GM18511 (cell line): Measurements from ENCODE around the gene CCDC66.
"Not testable (repeated sequence)": the region's sequence is repeated elsewhere in the genome, so short reads cannot be mapped to it uniquely, and the experiment has no call there.

Experiments used
- ATAC-seq: cut with Tn5 transposase; IDR thresholded peaks from one replicate; pipeline ENCODE4 v1.9.1; 2021; ENCODE audit warnings: mild to moderate bottlenecking, moderate library complexity; ENCODE audit not compliant: unreplicated experiment

Gene CCDC66

DNA sequence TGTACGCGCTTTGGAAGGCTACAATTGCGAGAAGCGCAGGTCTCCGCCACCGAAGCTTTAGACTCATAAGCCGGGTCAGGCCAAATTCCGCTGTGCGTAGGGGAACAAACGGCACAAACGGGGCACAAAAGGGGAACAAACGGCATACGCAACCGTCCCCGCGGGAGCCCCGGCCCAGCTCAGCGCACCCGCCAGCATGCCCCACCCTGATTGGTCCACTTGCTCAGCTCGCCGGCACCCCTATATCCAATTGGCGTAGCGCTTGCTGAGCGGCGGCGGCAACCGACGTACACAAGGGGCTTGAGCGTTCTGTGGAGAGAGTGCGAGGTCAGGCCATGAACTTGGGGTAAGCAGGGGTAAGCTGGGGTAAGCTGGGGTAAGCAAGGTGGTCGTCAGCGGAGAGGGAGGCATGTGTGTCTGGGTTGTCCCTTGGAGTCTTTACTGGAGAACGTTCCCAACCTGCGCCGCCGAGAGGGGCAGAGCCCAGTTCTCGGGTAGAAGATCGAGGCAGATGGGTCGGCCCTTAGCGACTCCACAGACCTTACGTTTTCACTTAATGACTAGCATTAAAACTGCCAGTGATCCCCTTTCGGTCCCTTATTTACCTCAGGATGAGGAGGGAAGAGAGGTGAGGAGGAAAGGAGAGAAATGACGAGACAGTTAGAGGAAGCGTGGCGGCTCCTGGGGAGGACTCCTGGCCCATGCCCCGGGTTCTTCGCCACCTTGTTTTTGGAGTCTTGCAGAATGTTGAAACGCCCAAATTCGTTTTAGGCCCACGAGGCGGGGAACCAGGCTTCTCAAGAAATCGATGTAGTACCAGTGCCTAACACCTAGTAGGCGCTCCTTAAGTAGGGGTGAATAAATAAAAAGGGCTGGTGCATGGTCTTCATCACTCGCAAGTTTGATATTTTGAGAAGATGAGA lies at the start of gene CCDC66:
Gene CCDC66, plus strand, starts transcription at position 268 of the 923 bp plus-strand sequence. Its CDS starts 68 bp downstream, at position 336.
- ATAC-seq: peak; percentile 100

DNA sequence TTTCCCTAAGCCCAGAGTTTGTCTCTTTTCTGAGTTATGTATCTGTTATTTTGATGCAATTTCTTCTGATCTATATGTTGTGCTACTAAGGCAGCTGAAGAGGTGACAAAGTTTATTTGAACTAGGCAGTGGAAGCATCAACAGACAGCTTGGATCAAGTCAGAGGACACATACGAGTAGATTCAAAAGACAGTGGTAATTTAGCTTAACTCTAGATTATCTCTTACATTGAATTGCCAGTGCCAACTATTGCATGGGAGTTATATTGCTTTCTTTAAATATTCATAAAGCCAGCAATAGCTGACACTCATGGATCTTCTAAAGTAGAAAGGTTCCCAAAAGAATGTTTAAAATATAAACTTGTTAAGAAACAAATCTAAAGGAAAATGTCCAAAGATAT lies 37.3 kb upstream of the CCDC66 start:
- no peak for ATAC-seq

DNA sequence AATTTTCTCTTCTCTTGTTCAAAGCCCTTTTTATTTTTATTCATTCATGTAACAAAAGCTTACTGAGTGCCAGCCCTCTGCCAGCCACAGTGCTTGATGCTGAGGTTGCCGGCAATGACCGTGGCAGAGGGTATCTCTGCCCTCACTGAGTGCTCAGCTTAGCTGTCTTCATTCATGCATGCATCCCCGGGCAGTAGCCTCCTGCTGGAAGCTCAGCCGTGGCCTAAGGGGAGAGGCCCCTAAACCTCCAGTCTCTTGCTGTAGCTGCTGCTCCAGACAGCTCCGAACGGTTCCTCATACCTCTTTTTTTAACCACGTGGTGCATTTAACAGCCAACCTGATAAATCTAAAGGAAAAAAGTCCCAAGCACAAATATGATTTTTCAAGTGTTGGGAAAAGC lies 34.6 kb upstream of the CCDC66 start:
- no peak for ATAC-seq

DNA sequence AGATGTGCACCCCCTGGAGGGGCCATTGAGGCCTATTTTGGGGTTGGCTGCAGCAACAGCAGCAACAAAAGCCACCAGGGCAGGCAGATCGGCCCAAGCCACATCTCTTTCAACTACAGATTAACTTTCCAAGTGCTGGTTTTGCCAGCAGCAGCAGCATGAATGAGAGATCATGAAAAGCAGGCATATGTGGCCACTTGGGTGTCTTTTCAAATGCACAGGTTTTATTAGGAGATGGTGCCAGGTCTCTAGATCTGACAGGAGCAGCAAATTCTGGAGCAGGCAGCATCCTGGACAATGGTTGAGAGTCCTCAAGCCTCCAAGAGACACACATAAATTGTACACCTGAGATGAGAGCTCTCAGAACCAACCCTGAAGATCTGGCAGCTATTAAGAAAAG lies 31.7 kb upstream of the CCDC66 start:
- no peak for ATAC-seq

DNA sequence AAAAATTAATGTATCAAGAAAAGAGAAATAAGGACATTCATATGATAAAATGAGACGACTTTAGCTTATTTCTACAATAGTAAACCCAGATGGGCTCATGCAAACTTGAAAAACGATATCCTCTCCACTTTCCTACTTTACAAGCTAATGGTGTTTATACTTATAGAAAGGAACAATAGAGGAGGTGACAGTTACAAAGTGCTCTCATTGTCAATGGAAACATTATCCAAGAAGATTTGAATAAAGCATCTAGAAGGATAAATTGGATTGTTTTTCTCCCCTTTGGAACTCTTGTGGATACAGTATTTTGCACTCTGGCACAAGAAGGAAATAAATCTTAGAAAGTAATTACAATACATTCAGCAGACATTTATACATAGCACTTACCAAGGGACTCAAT lies 20.2 kb upstream of the CCDC66 start:
- no peak for ATAC-seq

DNA sequence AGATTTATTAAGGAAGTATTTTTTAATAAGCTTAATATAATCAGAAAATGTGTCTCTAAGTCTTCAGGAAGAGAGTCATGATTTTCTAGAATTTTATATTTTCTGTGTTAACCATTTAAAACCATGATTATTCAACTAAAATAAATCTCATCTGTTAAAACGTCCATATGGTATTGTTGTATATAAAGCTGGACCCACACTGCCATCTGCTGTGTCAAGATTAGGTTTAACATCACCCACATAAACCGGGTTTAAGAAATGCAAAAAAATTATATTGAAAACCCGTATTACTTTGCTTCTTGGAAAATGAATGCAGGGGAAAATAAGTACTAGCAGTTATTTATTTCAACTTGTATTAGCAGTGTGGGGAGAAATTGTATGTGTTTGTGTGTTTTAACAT lies 9.5 kb upstream of the CCDC66 start:
- ATAC-seq: no peak

DNA sequence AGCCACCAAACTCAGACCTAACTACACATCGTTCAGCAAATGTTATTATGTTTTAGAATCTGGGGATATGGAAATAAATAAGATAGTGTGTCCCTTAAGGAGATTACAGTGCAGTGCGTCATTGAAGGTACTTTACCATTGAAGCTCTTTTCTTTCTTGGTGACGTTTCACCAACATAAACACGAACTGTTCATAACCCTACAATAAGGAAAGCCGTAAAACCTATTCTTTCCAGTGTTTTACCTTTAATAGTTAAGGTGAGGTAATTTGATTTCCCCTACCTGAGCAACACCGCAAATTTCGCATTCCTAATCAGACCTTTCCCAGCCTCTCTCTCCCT lies 826 bp downstream of the CCDC66 start:
- ATAC-seq: no peak

DNA sequence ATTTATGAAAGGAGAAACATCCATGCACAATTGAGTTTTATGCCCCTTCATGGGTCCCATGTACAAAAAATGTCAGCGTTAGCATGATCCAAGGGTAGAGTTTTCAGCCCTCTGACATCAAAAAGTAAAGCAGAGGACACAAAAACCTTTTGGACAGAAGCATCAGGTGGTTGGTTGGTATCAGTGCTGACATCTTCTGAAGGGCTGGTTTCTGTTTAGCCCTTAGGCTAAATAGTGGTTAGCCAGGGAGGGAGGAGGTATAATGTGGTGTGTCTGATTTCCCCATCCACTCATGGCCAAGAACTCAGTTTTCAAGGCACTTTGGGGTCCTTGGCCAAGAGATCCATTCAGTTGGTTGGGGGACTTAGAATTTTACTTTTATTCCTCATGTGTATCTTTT lies 16.5 kb downstream of the CCDC66 start:
- ATAC-seq: no peak

DNA sequence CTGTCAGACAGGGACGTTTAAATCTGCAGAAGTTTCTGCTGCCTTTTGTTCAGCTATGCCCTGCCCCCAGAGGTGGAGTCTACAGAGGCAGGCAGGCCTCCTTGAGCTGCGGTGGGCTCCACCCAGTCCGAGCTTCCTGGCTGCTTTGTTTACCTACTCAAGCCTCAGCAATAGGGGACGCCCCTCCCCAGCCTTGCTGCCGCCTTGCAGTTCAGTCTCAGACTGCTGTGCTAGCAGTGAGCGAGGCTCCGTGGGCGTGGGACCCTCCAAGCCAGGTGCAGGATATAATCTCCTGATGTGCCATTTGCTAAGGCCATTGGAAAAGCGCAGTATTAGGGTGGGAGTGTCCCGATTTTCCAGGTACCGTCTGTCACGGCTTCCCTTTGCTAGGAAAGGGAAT lies 25.0 kb downstream of the CCDC66 start:
- ATAC-seq: not testable (repeated sequence)

DNA sequence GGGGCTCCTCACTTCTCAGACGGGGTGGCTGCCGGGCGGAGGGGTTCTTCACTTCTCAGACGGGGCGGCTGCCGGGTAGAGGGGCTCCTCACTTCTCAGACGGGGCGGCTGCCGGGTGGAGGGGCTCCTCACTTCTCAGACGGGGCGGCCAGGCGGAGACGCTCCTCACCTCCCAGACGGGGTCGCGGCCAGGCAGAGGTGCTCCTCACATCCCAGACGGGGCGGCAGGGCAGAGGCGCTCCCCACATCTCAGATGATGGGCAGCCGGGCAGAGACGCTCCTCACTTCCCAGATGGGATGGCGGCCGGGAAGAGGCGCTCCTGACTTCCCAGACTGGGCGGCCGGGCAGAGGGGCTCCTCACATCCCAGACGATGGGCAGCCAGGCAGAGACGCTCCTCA lies 27.3 kb downstream of the CCDC66 start:
- not testable (repeated sequence) for ATAC-seq

DNA sequence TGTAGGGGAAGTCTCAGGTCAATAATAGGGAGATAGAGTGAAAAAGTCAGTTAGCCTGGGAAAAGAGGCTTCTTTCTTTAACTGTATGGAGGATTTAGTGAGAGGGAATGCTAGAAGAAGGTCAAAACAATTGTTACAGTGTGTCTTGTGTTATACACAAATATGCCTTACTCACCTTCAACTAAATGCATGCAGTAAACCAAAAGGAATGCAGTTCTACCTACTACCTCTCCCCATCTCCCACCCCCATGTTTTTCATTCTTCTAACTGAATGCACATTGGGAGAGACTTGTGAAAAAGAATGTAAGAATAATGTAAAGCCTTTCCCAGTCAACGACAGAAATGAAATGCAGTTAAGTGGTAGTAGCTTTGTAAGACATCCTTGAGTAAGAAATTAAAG lies 33.8 kb downstream of the CCDC66 start:
- ATAC-seq: no peak

DNA sequence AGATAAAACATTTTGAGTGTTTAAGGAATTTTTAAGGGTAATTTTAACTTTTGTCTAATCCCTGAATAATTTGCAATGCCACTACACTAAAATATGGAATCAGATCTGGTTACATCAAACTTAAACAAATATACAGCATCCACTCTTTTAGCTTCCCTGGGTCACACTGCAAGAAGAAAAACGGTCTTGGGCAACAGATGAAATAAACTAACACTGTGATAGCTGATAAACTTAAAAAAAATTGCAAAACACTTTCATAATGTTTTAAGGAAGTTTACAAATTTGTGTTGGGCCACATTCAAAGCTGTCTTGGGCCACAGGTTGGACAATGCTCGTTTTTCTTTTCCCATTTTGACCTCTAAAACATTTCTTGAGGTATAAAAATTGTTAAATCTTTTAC lies 34.3 kb downstream of the CCDC66 start:
- no peak for ATAC-seq

DNA sequence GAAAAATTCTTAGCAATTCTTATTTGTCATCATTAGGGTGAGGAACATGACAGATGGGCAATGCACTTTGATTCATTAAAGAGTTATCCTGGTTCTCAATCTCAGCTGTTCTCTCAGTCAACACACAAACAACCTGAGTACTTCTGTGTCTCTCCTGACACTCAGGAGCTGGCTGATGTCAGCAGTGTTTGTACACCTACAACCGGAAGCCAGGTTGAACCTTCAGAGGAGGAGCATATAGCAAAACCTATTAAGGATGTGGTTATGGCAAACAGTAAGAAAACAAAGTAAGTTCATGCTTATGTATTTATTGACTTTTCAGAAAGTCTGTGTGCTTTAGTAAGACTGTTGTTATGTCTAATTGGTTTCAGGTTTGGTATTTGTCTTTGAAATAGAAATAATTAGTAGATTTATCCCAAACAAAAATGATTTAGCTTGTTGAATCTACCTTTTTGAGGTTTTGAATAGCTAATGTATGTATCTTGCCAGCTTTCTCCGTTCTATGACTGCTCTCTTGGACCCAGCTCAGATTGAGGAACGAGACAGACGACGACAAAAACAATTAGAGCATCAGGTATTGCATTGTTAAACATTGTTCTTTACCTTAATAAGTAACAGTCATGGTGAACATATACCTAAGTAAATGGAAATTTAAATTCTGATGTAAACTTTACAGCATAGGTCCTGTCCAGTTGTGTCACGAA lies 36.6 kb downstream of the CCDC66 start:
- no peak for ATAC-seq

DNA sequence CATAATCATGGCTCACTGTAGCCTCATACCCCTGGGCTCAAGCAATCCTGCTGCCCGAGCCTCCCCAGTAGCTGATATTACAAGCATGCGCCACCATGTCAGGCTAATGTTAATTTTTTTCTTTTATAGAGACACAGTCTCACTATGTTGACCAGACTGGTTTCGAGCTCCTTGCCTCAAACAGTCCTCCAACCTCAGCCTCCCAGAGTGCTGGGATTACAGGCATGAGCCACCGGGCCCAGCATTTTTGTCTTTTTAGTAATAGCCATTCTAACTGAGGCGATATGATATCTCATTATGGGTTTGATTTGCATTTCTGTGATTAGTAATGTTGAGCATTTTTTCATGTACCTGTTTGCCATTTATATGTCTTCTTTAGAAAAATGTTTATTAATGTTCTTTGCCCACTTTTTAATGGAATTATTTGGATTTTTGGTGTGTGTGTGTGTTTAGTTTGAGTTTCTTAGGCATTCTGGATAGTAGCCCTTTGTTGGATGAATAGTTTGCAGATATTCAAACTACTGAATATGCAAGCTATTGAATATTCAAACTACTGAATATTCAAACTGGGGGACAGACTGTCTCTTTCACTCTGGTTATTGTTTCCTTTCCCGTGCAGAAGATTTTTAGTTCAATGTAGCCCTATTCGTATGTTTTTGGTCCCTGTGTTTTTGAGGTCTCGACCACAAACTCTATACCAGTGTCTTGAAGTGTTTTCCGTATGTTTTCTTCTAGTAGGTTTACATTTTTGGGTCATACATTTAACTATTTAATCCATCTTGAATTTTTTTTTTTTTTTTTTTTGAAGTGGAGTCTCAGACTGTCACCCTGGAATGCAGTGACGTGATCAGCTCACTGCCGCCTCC lies 39.2 kb downstream of the CCDC66 start:
- ATAC-seq: no peak

DNA sequence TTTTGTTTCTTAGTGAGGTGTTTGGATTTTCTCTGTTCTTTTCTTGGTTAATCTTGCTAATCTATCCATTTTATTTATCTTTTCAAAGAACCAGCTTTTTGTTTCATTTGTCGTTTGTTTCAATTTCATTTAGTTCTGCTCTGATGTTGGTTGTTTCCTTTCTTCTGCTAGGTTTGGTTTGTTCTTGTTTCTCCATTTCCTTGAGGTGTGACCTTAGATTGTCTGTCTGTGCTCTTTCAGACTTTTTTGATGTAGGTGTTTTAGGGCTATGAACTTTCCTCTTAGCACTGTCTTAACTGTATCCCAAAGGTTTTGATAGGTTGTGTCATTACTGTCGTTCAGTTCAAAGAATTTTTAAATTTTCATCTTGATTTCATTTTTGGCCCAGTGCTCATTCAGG lies 51.5 kb downstream of the CCDC66 start:
- not testable (repeated sequence) for ATAC-seq

DNA sequence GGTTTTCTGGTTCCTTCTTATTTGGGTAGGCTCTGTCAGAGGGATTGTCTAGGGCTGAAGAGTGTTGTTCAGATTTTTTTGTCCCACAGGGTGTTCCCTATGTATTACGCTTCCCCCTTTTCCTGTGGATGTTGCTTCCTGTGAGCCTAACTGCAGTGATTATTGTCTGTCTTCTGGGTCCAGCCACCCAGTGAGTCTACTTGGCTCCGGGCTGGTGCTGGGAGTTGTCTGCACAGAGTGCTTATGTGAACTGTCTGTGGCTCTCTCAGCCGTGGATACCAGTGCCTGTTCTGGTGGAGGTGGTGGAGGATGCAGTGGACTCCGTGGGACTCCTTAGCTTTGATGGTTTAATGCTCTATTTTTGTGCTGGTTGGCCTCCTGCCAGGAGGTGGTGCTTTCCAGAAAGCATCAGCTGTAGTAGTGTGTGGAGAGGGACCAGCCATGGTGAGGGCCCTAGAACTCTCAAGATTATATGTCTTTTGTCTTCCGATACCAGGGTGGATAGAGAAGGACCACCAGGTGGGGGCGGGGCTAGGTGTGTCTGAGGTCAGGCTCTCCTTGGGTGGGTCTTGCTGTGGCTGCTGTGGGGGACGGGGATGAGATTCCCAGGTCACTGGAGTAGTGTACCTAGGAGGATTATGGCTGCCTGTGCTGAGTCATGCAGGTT lies 53.8 kb downstream of the CCDC66 start:
- no peak for ATAC-seq

DNA sequence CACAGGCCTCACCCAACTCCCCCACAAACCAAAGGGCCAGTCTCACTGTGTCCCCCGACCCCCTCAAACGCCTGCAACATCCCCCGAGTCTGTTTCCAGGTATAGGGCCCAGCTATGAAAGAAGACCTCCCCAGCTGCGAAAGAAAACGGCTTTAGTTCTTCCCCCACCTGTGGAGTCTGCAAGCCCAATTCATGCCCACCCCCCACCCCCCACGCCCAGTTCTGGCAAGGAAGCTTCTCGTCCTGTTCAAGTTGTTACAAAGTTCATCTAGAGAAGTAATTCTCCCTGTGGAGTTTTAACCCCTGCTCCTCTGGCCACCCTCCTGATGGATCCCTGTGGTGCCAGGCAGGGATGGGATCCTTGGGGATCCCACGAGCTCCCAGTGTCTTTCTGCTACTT lies 54.4 kb downstream of the CCDC66 start:
- ATAC-seq: no peak

DNA sequence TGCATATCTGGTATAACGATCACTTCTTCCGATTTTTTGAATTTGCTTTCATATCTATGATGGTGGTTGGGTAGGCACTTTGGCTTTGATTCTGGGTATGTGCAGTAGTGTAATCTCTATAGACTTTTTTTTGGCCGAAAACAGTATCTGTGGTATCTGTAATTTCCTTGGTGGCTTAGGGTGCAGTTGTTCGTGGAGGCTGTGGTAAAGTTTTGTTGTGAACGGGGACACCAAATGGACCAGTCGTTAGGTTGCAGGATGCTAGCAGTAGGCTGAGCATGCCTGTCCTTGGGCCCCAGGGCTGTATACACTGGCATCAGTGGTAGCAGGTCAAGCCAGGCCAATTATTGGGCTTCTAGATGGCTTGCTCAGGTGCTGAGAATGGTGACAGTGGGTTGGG lies 55.2 kb downstream of the CCDC66 start:
- ATAC-seq: no peak

DNA sequence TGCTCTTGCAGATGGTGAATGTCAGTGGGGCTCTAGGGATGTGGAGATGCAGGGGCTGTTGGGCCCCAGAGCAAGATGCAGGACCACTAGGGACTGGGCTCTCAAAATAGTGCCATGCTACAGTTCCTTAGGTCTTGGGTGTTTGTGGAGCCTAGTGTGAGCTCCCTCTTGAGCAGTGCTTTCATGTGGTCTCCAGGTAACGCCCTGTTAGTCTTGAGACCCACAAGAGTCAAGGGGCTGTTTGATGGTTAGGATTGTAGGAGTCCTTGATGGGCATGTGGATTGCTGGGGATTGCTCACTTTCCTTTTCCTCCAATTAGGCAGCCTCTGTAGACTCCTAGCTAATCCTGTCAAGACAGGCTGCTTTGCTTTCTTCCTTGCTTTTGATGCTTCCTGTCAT lies 56.0 kb downstream of the CCDC66 start:
- ATAC-seq: no peak

DNA sequence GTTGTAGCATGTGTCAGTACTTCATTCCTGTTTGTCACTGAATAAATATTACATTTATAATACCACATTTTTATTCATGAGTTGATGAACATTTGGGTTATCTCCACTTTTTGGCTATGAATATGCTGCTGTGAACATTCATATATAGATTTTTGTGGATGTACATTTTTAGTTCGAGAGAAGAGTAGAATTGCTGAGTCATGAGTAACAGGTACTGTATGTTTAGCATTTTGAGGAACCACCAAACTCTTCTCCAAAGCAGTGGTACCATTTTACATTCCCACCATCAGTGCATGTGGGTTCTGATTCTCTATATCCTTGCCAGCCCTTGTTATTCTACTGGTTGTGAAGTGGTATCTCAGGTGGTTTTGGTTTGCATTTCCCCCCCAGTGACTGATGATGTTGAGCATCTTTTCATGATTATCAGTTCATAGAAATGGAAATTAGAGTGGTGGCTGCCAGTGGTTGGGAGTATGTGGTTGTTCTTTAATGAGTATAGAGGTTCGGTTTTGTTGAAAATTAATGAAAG lies 59.6 kb downstream of the CCDC66 start:
- no peak for ATAC-seq

DNA sequence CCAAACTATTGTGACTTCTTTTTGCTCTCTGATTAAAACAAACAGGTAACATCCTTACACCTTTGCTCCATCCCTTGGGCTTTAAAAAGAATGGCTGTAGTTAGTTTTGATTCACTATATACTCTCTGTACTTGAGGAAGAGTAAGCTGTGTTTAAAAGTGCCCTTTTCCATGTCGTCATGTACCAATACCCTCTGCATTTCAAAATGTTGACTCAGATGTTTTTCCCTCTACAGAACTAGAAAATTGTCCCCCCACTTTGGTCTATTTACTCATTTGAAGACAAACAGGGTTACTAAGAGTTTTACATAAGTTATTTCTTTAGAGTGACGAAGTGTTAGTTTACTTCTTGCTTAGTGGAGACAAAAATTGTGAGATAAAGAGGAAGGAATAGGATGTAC lies 63.4 kb downstream of the CCDC66 start:
- ATAC-seq: no peak
